HepG2 (cell line): ENCODE data around the gene S1PR5. TPM values are rescaled to one million over a fixed set of nuclear protein-coding genes. Genes with fewer than 3 reads are reported as not detected.

Experiments
- CSRNP1 ChIP-seq: sonication (generic); formaldehyde crosslinking; IDR thresholded peaks from 2 replicates; pipeline ENCODE4 v1.8.1; 2023; ENCODE audit warnings: mild to moderate bottlenecking, missing genetic modification reagents
- FOXM1 ChIP-seq: sonication (generic); formaldehyde crosslinking; IDR thresholded peaks from 2 replicates; pipeline ENCODE4 v1.5.0; 2020; ENCODE audit warnings: missing genetic modification reagents
- HOXA9 ChIP-seq: sonication (generic); formaldehyde crosslinking; IDR thresholded peaks from 2 replicates; pipeline ENCODE4 v1.8.1; 2022; ENCODE audit warnings: missing genetic modification reagents, mild to moderate bottlenecking, moderate library complexity, borderline replicate concordance
- IRX3 ChIP-seq: sonication (generic); formaldehyde crosslinking; IDR thresholded peaks from 2 replicates; pipeline ENCODE4 v1.8.1; 2023; ENCODE audit warnings: mild to moderate bottlenecking, low read depth, missing genetic modification reagents, borderline replicate concordance
- KDM6A ChIP-seq: IDR thresholded peaks from 2 replicates; pipeline ENCODE4 v1.6.1; 2016; ENCODE audit warnings: low read depth
- KLF15 ChIP-seq: sonication (generic); formaldehyde crosslinking; IDR thresholded peaks from 2 replicates; pipeline ENCODE4 v1.8.1; 2023; ENCODE audit warnings: borderline replicate concordance, mild to moderate bottlenecking, inconsistent platforms, missing genetic modification reagents, mixed read lengths
- MZF1 ChIP-seq: sonication (generic); formaldehyde crosslinking; IDR thresholded peaks from 2 replicates; pipeline ENCODE4 v1.8.1; 2023; ENCODE audit warnings: mild to moderate bottlenecking, missing genetic modification reagents, borderline replicate concordance
- PRMT3 ChIP-seq: sonication (generic); formaldehyde crosslinking; IDR thresholded peaks from 2 replicates; pipeline ENCODE4 v1.8.1; 2022; ENCODE audit warnings: low read depth, mild to moderate bottlenecking, moderate library complexity, missing genetic modification reagents, borderline replicate concordance
- PRPF4 ChIP-seq: fragments of 200-400 bp; formaldehyde crosslinking; IDR thresholded peaks from 2 replicates; pipeline ENCODE4 v1.6.1; 2016; ENCODE audit warnings: low read length, low read depth; ENCODE audit not compliant: poor library complexity, severe bottlenecking
- RCOR2 ChIP-seq: IDR thresholded peaks from 2 replicates; pipeline ENCODE4 v1.6.1; 2016; ENCODE audit warnings: missing biosample characterization, missing genetic modification reagents
- SP4 ChIP-seq: sonication (generic); formaldehyde crosslinking; IDR thresholded peaks from 2 replicates; pipeline ENCODE4 v1.8.1; 2023; ENCODE audit warnings: mild to moderate bottlenecking, missing genetic modification reagents
- TEAD2 ChIP-seq: sonication (generic); formaldehyde crosslinking; IDR thresholded peaks from 2 replicates; pipeline ENCODE4 v1.9.0; 2021; ENCODE audit warnings: missing genetic modification reagents
- ZBTB38 ChIP-seq: sonication (generic); formaldehyde crosslinking; IDR thresholded peaks from 2 replicates; pipeline ENCODE4 v1.5.1; 2020; ENCODE audit warnings: mild to moderate bottlenecking, missing genetic modification reagents
- ZNF331 ChIP-seq: sonication (generic); formaldehyde crosslinking; IDR thresholded peaks from 2 replicates; pipeline ENCODE4 v1.4.0; 2020; ENCODE audit warnings: missing genetic modification reagents
- ZNF343 ChIP-seq: sonication (generic); formaldehyde crosslinking; IDR thresholded peaks from 2 replicates; pipeline ENCODE4 v1.4.0; 2020; ENCODE audit warnings: mild to moderate bottlenecking, missing genetic modification reagents
- ZNF496 ChIP-seq: sonication (generic); formaldehyde crosslinking; IDR thresholded peaks from 2 replicates; pipeline ENCODE4 v1.8.1; 2023; ENCODE audit warnings: mild to moderate bottlenecking, moderate library complexity, missing genetic modification reagents; ENCODE audit not compliant: insufficient replicate concordance
- ZNF562 ChIP-seq: sonication (generic); formaldehyde crosslinking; IDR thresholded peaks from 2 replicates; pipeline ENCODE4 v1.8.0; 2022; ENCODE audit warnings: missing genetic modification reagents, borderline replicate concordance
- ZNF577 ChIP-seq: sonication (generic); formaldehyde crosslinking; IDR thresholded peaks from 2 replicates; pipeline ENCODE4 v1.4.0; 2020; ENCODE audit warnings: mild to moderate bottlenecking, low read depth, missing genetic modification reagents, borderline replicate concordance
- ZNF7 ChIP-seq: IDR thresholded peaks from 2 replicates; pipeline ENCODE4 v1.6.1; 2016; ENCODE audit warnings: missing biosample characterization, missing genetic modification reagents
- ZZZ3 ChIP-seq: sonication (generic); formaldehyde crosslinking; IDR thresholded peaks from 2 replicates; pipeline ENCODE4 v1.4.0; 2020; ENCODE audit warnings: missing genetic modification reagents, mild to moderate bottlenecking, borderline replicate concordance
- polyA plus RNA-seq, 8 experiments: library from polyadenylated mRNA; depleted of rRNA in 3 of 8; stranded (reverse) in 7 of 8; unstranded in 1 of 8; fragments of >200 nt; fragmentation: Illumina TruSeq in 4 of 8; extraction: Trizol in 4 of 8; gene quantifications; 2 replicates each; pipeline versions ENCODE4 v1.2.1 to v1.2.3, GENCODE V29; 2011 to 2016; ENCODE audit warnings: low read depth in 4 of 8, missing spikeins in 1 of 8, mixed read lengths in 1 of 8; ENCODE audit not compliant: insufficient read depth in 1 of 8
- total RNA-seq, 5 experiments: library from RNA; depleted of rRNA; stranded (reverse); fragments of >200 nt; fragmentation: Illumina TruSeq; extraction: Trizol; gene quantifications; 2 replicates each; pipeline ENCODE4 v1.2.3, GENCODE V29; 2016; ENCODE audit warnings: low read depth in 1 of 5
- TF ChIP-seq, protein P1 (sequence below): sonication (generic); formaldehyde crosslinking; IDR thresholded peaks from 2 replicates; pipeline ENCODE4 v1.4.0; 2020; ENCODE audit warnings: missing genetic modification reagents; ENCODE audit errors: not compliant biosample characterization
- TF ChIP-seq, protein P2 (sequence below): sonication (generic); formaldehyde crosslinking; IDR thresholded peaks from 2 replicates; pipeline ENCODE4 v1.8.0; 2022; ENCODE audit warnings: mild to moderate bottlenecking, missing genetic modification reagents, moderate library complexity
- TF ChIP-seq, protein P3 (sequence below): sonication (generic); formaldehyde crosslinking; IDR thresholded peaks from 2 replicates; pipeline ENCODE4 v1.8.0; 2022; ENCODE audit warnings: missing genetic modification reagents, low read depth, mild to moderate bottlenecking, borderline replicate concordance
- TF ChIP-seq, protein P4 (sequence below): sonication (generic); formaldehyde crosslinking; IDR thresholded peaks from 2 replicates; pipeline ENCODE4 v1.8.1; 2023; ENCODE audit warnings: mild to moderate bottlenecking, missing genetic modification reagents

Gene S1PR5
- total and polyA plus RNA-seq, 2 of the 13 experiments (the other 11 are each of a cell fraction or from before 2014, with no cell fraction given): 0.04 TPM; not detected in 1

- TF ChIP-seq CSRNP1 (CRISPR knock-in tag) (peak; percentile 84; the same call in 1 of the 2 replicates), PRMT3 (CRISPR knock-in tag) (peak; percentile 68; the same call in 1 of the 2 replicates), ZNF577 (no peak), PRPF4 (no peak), IRX3 (CRISPR knock-in tag) (peak; percentile 94; the same call in 1 of the 2 replicates), ZNF496 (CRISPR knock-in tag) (no peak), ZBTB38 (CRISPR knock-in tag) (peak; percentile 94), ZNF343 (CRISPR knock-in tag) (no peak; the same call in 1 of the 2 replicates), ZNF7 (CRISPR knock-in tag) (peak; percentile 32; the same call in 1 of the 2 replicates), HOXA9 (CRISPR knock-in tag) (peak; percentile 77; the same call in 1 of the 2 replicates), ZNF562 (CRISPR knock-in tag) (no peak), SP4 (CRISPR knock-in tag) (peak; percentile 96), FOXM1 (CRISPR knock-in tag) (no peak), TEAD2 (CRISPR knock-in tag) (no peak), KDM6A (peak; percentile 24; the same call in 1 of the 2 replicates), RCOR2 (CRISPR knock-in tag) (no peak), KLF15 (0 out of 2 replicates have a peak, but pooled peaks have one; percentile 58), ZZZ3 (CRISPR knock-in tag) (0 out of 2 replicates have a peak, but pooled peaks have one; percentile 33), MZF1 (CRISPR knock-in tag) (no peak), ZNF331 (CRISPR knock-in tag) (peak; percentile 95)
- TF ChIP-seq, protein P1, sequence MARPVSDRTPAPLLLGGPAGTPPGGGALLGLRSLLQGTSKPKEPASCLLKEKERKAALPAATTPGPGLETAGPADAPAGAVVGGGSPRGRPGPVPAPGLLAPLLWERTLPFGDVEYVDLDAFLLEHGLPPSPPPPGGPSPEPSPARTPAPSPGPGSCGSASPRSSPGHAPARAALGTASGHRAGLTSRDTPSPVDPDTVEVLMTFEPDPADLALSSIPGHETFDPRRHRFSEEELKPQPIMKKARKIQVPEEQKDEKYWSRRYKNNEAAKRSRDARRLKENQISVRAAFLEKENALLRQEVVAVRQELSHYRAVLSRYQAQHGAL (CRISPR knock-in tag): no peak
- TF ChIP-seq, protein P2, sequence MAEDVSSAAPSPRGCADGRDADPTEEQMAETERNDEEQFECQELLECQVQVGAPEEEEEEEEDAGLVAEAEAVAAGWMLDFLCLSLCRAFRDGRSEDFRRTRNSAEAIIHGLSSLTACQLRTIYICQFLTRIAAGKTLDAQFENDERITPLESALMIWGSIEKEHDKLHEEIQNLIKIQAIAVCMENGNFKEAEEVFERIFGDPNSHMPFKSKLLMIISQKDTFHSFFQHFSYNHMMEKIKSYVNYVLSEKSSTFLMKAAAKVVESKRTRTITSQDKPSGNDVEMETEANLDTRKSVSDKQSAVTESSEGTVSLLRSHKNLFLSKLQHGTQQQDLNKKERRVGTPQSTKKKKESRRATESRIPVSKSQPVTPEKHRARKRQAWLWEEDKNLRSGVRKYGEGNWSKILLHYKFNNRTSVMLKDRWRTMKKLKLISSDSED (CRISPR knock-in tag): no peak
- TF ChIP-seq, protein P3, sequence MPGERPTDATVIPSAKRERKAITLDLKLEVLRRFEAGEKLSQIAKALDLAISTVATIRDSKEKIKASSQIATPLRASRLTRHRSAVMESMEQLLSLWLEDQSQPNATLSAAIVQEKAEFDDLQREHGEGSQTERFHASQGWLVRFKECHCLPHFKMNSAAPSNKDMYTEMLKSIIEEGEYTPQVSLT (CRISPR knock-in tag): no peak; the same call in 1 of the 2 replicates
- TF ChIP-seq, protein P4, sequence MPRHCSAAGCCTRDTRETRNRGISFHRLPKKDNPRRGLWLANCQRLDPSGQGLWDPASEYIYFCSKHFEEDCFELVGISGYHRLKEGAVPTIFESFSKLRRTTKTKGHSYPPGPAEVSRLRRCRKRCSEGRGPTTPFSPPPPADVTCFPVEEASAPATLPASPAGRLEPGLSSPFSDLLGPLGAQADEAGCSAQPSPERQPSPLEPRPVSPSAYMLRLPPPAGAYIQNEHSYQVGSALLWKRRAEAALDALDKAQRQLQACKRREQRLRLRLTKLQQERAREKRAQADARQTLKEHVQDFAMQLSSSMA (CRISPR knock-in tag): peak; percentile 76; the same call in 1 of the 2 replicates
Observed at GRCh38 chr19:10565567-10566407, 48.5 kb upstream of the S1PR5 start, which contains the start of gene KRI1 (continued).
